Measurements from ENCODE around the gene OR2T10.
"Not testable (repeated sequence)": the region's sequence is repeated elsewhere in the genome, so short reads cannot be mapped to it uniquely, and the experiment has no call there.

- not testable (repeated sequence) for TF ChIP-seq CTCF (IDR thresholded peaks at IDR 0.05); POLR2AphosphoS5 (IDR thresholded peaks at IDR 0.05; ENCODE audit: low read depth, low read length); SIN3A (IDR thresholded peaks at IDR 0.05; ENCODE audit: borderline replicate concordance, insufficient read depth, low read depth, low read length); REST (IDR thresholded peaks at IDR 0.05; ENCODE audit: insufficient read depth in 1 of 2, low read depth in 2 of 2, low read length in 1 of 2)
Measured at GRCh38 chr1:248573856-248574255, 23.6 kb downstream of the OR2T10 start.
